ENCODE measurements around the gene TBC1D22B.

GRCh38 chr6:37283268-37283667 lies 25.7 kb downstream of the TBC1D22B start:
- TF ChIP-seq CTCF (IDR thresholded peaks at IDR 0.05) = no peak
- no peak for TF ChIP-seq POLR2A (IDR thresholded peaks at IDR 0.05)
